ENCODE measurements around the gene ZNF618. TPM values are rescaled to one million over a fixed set of nuclear protein-coding genes. Genes with fewer than 3 reads are reported as not detected.

The ZNF618 gene
- total and polyA plus RNA-seq, 2 experiments from 2014 or later: 10.2 to 14.0 TPM

DNA sequence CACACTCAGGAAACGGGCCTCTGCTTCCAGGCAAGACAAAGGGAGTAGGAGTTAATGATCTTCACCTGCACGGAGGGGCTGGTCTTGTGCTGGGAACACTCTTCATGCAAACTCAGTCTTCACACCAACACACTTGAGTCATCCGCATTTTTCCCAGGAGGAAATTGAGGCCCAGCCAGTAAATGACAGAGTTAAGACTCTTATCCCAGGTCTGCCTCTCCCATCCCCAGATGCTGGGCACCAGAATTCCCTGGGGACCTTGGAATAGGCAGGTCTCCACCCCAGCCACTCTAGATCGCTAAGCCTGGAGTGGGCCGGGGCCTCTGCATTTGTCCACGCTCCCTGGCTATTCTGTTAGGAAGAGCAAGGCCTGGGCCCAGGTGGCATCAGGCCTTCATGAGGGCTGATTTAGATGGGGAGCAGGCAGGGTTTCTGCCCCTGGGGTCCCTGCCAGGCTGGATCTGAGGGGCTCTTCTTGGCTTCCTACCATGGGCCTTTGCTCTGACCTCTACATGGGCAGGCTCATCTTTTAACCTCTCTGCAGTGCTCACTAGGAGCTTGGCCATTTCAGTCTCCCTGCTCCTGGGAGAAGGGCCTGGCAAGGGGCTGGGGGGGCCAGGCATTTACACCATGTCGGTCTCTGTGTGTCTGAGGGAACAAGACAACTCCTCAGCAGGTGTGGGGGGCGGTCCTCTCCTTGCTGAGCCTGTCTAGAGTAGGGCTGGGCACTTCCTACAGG lies 124.7 kb downstream of the ZNF618 start:
- WGBS (ENCODE audit: low lambda C conversion rate, missing lambda C conversion rate): 92% methylated on average over 8 of the region's 8 CpGs

DNA sequence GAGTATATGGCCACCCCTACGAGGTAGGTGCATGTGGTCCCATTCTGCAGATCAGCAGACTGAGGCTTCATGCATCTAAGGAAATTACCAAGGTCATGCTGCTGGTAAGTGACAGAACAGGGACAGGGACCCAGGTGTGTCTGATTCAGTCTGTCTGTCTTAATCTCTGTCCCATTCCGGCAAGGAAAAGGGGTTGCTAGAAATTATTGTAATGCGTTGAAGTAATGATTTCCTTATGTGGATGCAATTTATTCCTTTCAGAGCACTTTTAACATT lies 125.2 kb downstream of the ZNF618 start:
- H2AFZ ChIP-seq: no peak overlapping the region
- peaks cover 4% of the 10 kb centered on the region for H3K4me1 ChIP-seq (ENCODE audit: insufficient read depth)
- 76% methylated on average over 3 of the region's 3 CpGs for WGBS (ENCODE audit: low lambda C conversion rate, missing lambda C conversion rate)
- no peaks in the 10 kb centered on the region for H3K9me3 ChIP-seq (ENCODE audit: low read depth)
- no peak overlapping the region for H3K4me3 ChIP-seq
- TF ChIP-seq CTCF (IDR thresholded peaks at IDR 0.05; ENCODE audit: poor library complexity): no peak
- no peak for TF ChIP-seq EZH2phosphoT487 (IDR thresholded peaks at IDR 0.05; ENCODE audit: low read depth, severe bottlenecking, unreplicated experiment)
- TF ChIP-seq EZH2 (IDR thresholded peaks at IDR 0.05; ENCODE audit: borderline replicate concordance): no peak
- H3K9me2 ChIP-seq (replicated peaks; ENCODE audit: insufficient read depth): no peaks in the 10 kb centered on the region
- no peaks in the 10 kb centered on the region for H3K27me3 ChIP-seq
- H3K79me2 ChIP-seq: no peaks in the 10 kb centered on the region
- no peak for DNase-seq (ENCODE audit: low spot score)
- H3K27ac ChIP-seq: no peak overlapping the region
- H4K20me1 ChIP-seq (ENCODE audit: insufficient read depth, poor library complexity, severe bottlenecking): no peaks in the 10 kb centered on the region
- H3K4me2 ChIP-seq: no peak overlapping the region
- H3K36me3 ChIP-seq (replicated peaks; ENCODE audit: insufficient read depth, low read depth): no peaks in the 10 kb centered on the region

More for the DNA sequence above, 124.7 kb downstream of the ZNF618 start:
- no peak overlapping the region for H3K4me3 ChIP-seq
- peaks cover 4% of the 10 kb centered on the region for H3K4me1 ChIP-seq (ENCODE audit: insufficient read depth)
- no peak overlapping the region for H3K27ac ChIP-seq
- no peaks in the 10 kb centered on the region for H3K27me3 ChIP-seq
- H2AFZ ChIP-seq: no peak overlapping the region
- H3K36me3 ChIP-seq (replicated peaks; ENCODE audit: insufficient read depth, low read depth): no peaks in the 10 kb centered on the region
- no peak for TF ChIP-seq CTCF (IDR thresholded peaks at IDR 0.05; ENCODE audit: poor library complexity)
- TF ChIP-seq EZH2phosphoT487 (IDR thresholded peaks at IDR 0.05; ENCODE audit: low read depth, severe bottlenecking, unreplicated experiment): no peak
- TF ChIP-seq EZH2 (IDR thresholded peaks at IDR 0.05; ENCODE audit: borderline replicate concordance): no peak
- no peaks in the 10 kb centered on the region for H4K20me1 ChIP-seq (ENCODE audit: insufficient read depth, poor library complexity, severe bottlenecking)
- H3K9me2 ChIP-seq (replicated peaks; ENCODE audit: insufficient read depth): no peaks in the 10 kb centered on the region
- no peak overlapping the region for H3K4me2 ChIP-seq
- no peaks in the 10 kb centered on the region for H3K79me2 ChIP-seq
- H3K9me3 ChIP-seq (ENCODE audit: low read depth): no peaks in the 10 kb centered on the region
- no peak for DNase-seq (ENCODE audit: low spot score)

DNA sequence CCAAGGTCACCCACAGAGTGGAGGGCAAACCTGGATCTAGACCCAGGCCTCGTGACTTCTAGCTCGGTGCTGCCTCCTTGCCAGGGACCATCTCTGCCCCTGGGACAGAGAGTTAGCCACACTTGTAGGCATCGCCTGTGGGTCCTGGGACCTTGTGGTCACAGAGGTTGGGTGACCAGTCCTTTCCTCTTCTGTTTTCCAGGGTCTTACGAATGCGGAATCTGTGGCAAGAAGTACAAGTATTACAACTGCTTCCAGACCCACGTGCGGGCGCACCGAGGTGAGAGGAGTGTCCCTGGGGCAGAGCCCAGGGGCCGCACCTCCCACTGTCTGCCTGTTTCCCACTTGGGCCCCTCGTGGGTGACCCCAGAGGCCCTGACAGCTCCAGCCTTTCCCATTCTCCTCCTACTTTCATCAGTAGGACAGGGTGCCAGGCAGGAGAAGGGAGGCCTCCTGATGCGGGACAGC lies 125.7 kb downstream of the ZNF618 start:
- TF ChIP-seq EZH2phosphoT487 (IDR thresholded peaks at IDR 0.05; ENCODE audit: low read depth, severe bottlenecking, unreplicated experiment) (no peak), EZH2 (IDR thresholded peaks at IDR 0.05; ENCODE audit: borderline replicate concordance) (no peak), CTCF (IDR thresholded peaks at IDR 0.05; ENCODE audit: poor library complexity) (no peak)
- no peaks in the 10 kb centered on the region for H3K27me3 ChIP-seq
- H3K4me3 ChIP-seq: no peak overlapping the region
- no peaks in the 10 kb centered on the region for H4K20me1 ChIP-seq (ENCODE audit: insufficient read depth, poor library complexity, severe bottlenecking)
- H3K9me2 ChIP-seq (replicated peaks; ENCODE audit: insufficient read depth): no peaks in the 10 kb centered on the region
- H3K9me3 ChIP-seq (ENCODE audit: low read depth): no peaks in the 10 kb centered on the region
- no peak overlapping the region for H2AFZ ChIP-seq
- DNase-seq (ENCODE audit: low spot score): no peak
- no peak overlapping the region for H3K4me2 ChIP-seq
- H3K4me1 ChIP-seq (ENCODE audit: insufficient read depth): peaks cover 4% of the 10 kb centered on the region
- no peaks in the 10 kb centered on the region for H3K36me3 ChIP-seq (replicated peaks; ENCODE audit: insufficient read depth, low read depth)
- no peak overlapping the region for H3K27ac ChIP-seq
- no peaks in the 10 kb centered on the region for H3K79me2 ChIP-seq
- WGBS (ENCODE audit: low lambda C conversion rate, missing lambda C conversion rate): 95% methylated on average over 12 of the region's 12 CpGs
